Measurements from ENCODE around the gene PGLYRP4.

DNA sequence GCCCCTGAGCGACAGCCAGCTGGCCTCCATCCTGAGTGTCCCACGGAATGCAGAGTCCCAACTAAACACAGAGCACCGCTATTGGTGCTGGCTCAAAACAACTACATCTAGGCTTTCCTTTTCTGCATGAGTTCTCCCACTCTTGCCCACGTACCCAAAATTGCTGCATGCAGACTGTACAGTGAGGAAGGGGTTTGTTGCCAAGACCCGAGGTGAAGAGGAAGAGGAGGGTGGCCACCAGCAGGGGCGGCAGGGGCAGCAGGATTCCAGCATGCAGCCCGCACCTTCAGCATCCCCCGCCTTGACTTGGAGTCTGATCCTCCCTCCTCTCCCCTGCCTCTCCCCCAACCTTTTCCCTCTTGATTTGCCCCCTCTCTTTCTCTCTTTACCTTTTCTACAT is 17.1 kb upstream of the PGLYRP4 start:
- TF ChIP-seq POLR2A (IDR thresholded peaks at IDR 0.05) = no peak
- TF ChIP-seq, protein P1, sequence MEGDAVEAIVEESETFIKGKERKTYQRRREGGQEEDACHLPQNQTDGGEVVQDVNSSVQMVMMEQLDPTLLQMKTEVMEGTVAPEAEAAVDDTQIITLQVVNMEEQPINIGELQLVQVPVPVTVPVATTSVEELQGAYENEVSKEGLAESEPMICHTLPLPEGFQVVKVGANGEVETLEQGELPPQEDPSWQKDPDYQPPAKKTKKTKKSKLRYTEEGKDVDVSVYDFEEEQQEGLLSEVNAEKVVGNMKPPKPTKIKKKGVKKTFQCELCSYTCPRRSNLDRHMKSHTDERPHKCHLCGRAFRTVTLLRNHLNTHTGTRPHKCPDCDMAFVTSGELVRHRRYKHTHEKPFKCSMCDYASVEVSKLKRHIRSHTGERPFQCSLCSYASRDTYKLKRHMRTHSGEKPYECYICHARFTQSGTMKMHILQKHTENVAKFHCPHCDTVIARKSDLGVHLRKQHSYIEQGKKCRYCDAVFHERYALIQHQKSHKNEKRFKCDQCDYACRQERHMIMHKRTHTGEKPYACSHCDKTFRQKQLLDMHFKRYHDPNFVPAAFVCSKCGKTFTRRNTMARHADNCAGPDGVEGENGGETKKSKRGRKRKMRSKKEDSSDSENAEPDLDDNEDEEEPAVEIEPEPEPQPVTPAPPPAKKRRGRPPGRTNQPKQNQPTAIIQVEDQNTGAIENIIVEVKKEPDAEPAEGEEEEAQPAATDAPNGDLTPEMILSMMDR (IDR thresholded peaks at IDR 0.05) = no peak

Data from heart left ventricle (tissue), 13 donors.